ENCODE measurements around the gene EFHC2. TPM values are rescaled to one million over a fixed set of nuclear protein-coding genes. Genes with fewer than 3 reads are reported as not detected.
"Not testable (repeated sequence)": the region's sequence is repeated elsewhere in the genome, so short reads cannot be mapped to it uniquely, and the experiment has no call there.

Gene EFHC2
- total and polyA plus RNA-seq, 8 donors = 0.09 to 1.9 (median 0.47) TPM

DNA sequence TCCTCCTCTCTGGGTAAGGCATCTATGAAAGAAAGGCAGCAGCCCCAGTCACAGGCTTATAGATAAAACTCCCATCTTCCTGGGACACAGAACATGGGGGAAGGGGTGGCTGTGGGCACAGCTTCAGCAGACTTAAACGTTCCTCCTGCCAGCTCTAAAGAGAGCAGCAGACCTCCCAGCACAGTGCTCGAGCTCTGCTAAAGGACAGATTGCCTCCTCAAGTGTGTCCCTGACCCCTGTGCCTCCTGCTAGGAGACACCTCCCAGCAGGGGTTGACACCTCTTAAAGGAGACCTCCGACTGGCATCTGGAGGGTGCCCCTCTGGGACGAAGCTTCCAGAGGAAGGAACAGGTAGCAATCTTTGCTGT, 89.9 kb downstream of the EFHC2 start:
- no peak for FAIRE-seq
- Histone ChIP-seq H3K27me3 (no peaks in the 10 kb centered on the region), H3K4me1 (peaks cover 0 to 3% (median 0%) of the 10 kb centered on the region in 3 donors), H3K36me3 (no peaks in the 10 kb centered on the region), H3K4me3 (no peak overlapping the region), H3K27ac (peak overlapping the region in 1 of 4 donors; percentile 36), H3K9me3 (no peaks in the 10 kb centered on the region)
- TF ChIP-seq, protein P1, sequence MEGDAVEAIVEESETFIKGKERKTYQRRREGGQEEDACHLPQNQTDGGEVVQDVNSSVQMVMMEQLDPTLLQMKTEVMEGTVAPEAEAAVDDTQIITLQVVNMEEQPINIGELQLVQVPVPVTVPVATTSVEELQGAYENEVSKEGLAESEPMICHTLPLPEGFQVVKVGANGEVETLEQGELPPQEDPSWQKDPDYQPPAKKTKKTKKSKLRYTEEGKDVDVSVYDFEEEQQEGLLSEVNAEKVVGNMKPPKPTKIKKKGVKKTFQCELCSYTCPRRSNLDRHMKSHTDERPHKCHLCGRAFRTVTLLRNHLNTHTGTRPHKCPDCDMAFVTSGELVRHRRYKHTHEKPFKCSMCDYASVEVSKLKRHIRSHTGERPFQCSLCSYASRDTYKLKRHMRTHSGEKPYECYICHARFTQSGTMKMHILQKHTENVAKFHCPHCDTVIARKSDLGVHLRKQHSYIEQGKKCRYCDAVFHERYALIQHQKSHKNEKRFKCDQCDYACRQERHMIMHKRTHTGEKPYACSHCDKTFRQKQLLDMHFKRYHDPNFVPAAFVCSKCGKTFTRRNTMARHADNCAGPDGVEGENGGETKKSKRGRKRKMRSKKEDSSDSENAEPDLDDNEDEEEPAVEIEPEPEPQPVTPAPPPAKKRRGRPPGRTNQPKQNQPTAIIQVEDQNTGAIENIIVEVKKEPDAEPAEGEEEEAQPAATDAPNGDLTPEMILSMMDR (IDR thresholded peaks at IDR 0.05) = no peak
- no peak for DNase-seq
- peak in 1 of 4 donors; percentile 19 for ATAC-seq
- 23 to 24% methylated on average over 4 of the region's 4 CpGs for WGBS, 2 donors
- intact Hi-C loops (cut with DNase I) = no loop called here

DNA sequence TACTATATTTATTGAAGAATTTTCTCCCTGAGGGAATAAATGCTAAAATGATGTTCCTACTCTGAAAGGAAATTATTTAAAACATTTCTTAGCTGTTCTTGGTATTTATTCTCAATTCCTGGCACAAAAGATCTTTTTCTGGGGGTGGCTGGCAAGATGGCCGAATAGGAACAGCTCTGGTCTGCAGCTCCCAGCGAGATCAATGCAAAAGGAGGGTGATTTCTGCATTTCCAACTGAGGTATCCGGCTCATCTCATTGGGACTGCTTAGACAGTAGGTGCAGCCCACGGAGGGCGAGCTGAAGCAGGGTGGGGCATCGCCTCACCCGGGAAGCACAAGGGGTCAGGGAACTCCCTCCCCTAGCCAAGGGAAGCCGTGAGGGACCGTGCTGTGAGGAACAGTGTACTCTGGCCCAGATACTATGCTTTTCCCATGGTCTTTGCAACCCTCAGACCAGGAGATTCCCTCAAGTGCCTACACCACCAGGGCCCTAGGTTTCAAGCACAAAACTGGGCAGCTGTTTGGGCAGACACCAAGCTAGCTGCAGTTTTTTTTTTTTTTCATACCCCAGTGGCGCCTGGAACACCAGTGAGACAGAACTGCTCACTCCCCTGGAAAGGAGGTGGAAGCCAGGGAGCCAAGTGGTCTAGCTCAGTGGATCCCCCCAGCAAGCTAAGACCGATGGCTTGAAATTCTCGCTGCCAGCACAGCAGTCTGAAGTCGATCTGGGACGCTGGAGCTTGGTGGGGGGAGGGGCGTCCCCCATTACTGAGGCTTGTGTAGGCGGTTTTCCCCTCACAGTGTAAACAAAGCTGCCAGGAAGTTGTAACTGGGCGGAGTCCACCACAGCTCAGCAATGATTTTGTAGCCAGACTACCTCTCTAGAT, 90.5 kb downstream of the EFHC2 start:
- ATAC-seq (peak in 3 of 4 donors; percentile 60 to 88 (median 82)), DNase-seq (peak in 5 of 6 donors; percentile 15 to 63 (median 47))
- WGBS, 2 donors = 39 to 46% methylated on average over 17 of the region's 17 CpGs
- FAIRE-seq; H3K27me3 ChIP-seq; H3K36me3 ChIP-seq; H3K9me3 ChIP-seq; H3K4me1 ChIP-seq; H3K4me3 ChIP-seq; intact Hi-C loops (cut with DNase I): not testable (repeated sequence)
- peak overlapping the region in 1 of 4 donors; percentile 36 for H3K27ac ChIP-seq

DNA sequence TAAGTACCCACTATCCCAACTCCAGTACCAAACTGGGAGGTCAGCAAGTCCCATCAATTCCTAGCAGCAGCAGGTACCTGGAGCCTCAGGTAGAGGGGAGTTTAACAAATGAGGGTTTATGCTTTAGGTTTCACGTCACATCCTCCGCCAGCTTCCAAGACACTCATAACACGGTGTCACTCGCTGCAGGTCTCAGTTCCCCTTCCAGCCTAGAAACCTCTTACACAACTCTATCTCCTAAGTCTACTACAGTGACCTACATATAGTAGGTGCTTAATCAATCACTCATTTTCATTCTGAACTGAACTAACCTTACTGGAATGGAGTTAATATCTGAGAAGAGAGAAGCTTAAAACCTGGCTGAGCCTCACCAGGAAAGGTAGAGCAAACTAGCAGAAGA, 96.0 kb downstream of the EFHC2 start:
- Histone ChIP-seq H3K4me1 (no peaks in the 10 kb centered on the region), H3K9me3 (no peaks in the 10 kb centered on the region), H3K36me3 (no peaks in the 10 kb centered on the region), H3K27ac (no peak overlapping the region), H3K27me3 (no peaks in the 10 kb centered on the region), H3K4me3 (no peak overlapping the region)
- DNase-seq (no peak), ATAC-seq (no peak), FAIRE-seq (no peak)
- WGBS, 2 donors = 81 to 86% methylated on average over 4 of the region's 4 CpGs
- TF ChIP-seq, protein P1 (IDR thresholded peaks at IDR 0.05) = no peak
- intact Hi-C loops (cut with DNase I) = loop anchor here in 2 of 3 donors (5.0 to 10.0 kb wide), 2 partner anchors 283 to 285 kb away; no protein-coding TSS in a partner anchor

DNA sequence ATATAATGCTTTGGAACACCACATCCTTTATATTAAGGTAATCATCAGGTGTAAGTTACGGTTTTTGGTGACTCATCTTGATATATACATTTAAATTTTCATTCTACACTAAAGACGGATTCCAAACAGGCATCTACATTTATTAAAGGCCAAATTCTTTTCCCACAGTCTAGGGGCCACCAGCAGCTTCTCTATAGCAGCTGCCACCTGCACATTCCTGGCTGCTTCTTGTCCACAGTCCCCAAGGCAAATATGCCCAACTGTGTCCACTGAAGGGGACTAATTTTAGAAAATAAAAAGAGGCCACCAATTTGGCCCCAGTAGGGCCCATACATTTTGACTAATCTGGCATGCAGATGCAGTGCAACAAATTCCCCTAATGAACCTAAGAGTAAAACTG, 96.6 kb downstream of the EFHC2 start:
- 61 to 63% methylated on average over 2 of the region's 2 CpGs for WGBS, 2 donors
- intact Hi-C loops (cut with DNase I) = loop anchor here in 2 of 3 donors (5.0 to 10.0 kb wide), 2 partner anchors 282 to 285 kb away; no protein-coding TSS in a partner anchor
- ATAC-seq = no peak
- H3K4me3 ChIP-seq = no peak overlapping the region
- no peak overlapping the region for H3K27ac ChIP-seq
- H3K36me3 ChIP-seq = no peaks in the 10 kb centered on the region
- no peaks in the 10 kb centered on the region for H3K4me1 ChIP-seq
- no peak for FAIRE-seq
- no peaks in the 10 kb centered on the region for H3K9me3 ChIP-seq
- TF ChIP-seq, protein P1 (IDR thresholded peaks at IDR 0.05) = no peak
- DNase-seq = no peak
- no peaks in the 10 kb centered on the region for H3K27me3 ChIP-seq

DNA sequence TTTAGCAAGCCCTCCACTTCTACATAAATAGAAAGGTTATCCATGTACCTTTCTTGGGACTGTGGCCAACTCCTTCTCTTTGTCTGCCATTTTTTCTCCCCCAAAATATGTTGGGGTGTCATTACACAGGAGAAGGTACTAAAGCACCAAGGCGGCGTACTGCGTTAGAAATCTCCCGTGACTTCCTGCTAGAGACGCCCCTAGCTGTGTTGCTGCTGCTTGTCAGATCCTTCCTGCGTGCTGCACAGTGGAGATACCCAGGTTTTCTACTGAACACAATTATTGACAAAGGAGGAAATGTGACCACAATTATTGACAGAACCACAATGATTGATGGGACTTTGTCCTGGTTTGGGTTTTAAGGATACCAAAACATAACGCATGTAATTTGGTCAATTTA, 97.7 kb downstream of the EFHC2 start:
- 70 to 77% methylated on average over 7 of the region's 7 CpGs for WGBS, 2 donors
- FAIRE-seq (no peak), DNase-seq (no peak), ATAC-seq (no peak)
- Histone ChIP-seq H3K27me3 (no peaks in the 10 kb centered on the region), H3K4me3 (no peak overlapping the region), H3K9me3 (no peaks in the 10 kb centered on the region), H3K36me3 (no peaks in the 10 kb centered on the region), H3K27ac (no peak overlapping the region), H3K4me1 (no peaks in the 10 kb centered on the region)
- TF ChIP-seq, protein P1 (IDR thresholded peaks at IDR 0.05) = no peak
- intact Hi-C loops (cut with DNase I) = loop anchor here in 2 of 3 donors (5.0 to 10.0 kb wide), 2 partner anchors 281 to 283 kb away; no protein-coding TSS in a partner anchor

Data from pancreas (tissue), 10 donors.